ENCODE measurements around the gene KCTD10. TPM values are rescaled to one million over a fixed set of nuclear protein-coding genes. Genes with fewer than 3 reads are reported as not detected.

Gene KCTD10, protein sequence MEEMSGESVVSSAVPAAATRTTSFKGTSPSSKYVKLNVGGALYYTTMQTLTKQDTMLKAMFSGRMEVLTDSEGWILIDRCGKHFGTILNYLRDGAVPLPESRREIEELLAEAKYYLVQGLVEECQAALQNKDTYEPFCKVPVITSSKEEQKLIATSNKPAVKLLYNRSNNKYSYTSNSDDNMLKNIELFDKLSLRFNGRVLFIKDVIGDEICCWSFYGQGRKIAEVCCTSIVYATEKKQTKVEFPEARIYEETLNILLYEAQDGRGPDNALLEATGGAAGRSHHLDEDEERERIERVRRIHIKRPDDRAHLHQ
- total RNA-seq = 10 to 100 TPM; 52.4 to 70.9 (median 65.2) TPM

GRCh38 chr12:109477185-109477962 is at the start of gene KCTD10, which contains the start of gene UBE3B:
Gene KCTD10, minus strand, starts transcription at chr12:109477300. Its CDS starts 38 bp downstream, at chr12:109477262.
Gene UBE3B, plus strand, starts transcription at chr12:109477634. Its CDS starts 5,918 bp downstream, at chr12:109483552.
- no peak for TF ChIP-seq CTCF (IDR thresholded peaks at IDR 0.05; ENCODE audit: low read depth)

DNA sequence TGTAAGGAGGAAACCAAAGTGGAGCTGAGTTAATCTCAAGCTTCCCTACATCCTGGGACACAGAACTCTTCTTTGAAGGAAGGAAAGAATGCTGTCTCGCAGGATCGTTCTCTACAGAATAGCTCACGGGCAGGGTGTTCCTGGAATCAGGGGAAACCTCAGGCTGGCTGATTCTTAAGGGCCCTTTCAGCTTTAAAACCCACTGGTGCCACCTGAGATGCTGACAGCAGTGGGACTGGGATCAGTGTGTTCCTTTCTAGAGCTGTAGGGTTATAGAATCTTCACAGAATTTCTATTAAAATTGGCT is 48.1 kb upstream of the KCTD10 start:
- no peak for TF ChIP-seq CTCF (IDR thresholded peaks at IDR 0.05; ENCODE audit: low read depth)

GRCh38 chr12:109524466-109525278 is 47.6 kb upstream of the KCTD10 start:
- no peak for TF ChIP-seq CTCF (IDR thresholded peaks at IDR 0.05; ENCODE audit: low read depth)

GRCh38 chr12:109523504-109523903 is 46.4 kb upstream of the KCTD10 start:
- TF ChIP-seq CTCF (IDR thresholded peaks at IDR 0.05; ENCODE audit: low read depth) = no peak

DNA sequence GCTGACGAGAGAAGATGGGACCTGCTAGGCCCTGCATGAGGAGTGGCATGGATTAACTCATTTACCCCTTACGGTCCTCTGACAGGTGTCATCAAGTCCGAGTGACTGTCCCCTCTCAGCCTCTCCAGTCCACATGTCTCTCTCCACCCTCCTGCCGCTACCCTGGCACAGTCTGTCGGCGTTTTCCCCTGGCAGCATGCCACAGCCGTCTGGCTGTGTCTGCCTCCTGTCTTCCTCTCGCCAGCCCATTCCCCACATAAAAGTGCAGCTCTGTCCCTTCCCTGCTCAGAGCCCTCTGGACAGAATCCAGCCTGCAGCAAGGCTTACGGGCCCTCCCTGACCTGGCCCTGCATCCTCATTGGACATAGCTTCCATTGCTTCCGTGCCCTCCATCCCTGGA is 46.0 kb upstream of the KCTD10 start:
- no peak for TF ChIP-seq CTCF (IDR thresholded peaks at IDR 0.05; ENCODE audit: low read depth)

- no peak for TF ChIP-seq CTCF (IDR thresholded peaks at IDR 0.05; ENCODE audit: low read depth)
These were observed 44.7 kb upstream of the KCTD10 start for GRCh38 chr12:109521831-109522230.

DNA sequence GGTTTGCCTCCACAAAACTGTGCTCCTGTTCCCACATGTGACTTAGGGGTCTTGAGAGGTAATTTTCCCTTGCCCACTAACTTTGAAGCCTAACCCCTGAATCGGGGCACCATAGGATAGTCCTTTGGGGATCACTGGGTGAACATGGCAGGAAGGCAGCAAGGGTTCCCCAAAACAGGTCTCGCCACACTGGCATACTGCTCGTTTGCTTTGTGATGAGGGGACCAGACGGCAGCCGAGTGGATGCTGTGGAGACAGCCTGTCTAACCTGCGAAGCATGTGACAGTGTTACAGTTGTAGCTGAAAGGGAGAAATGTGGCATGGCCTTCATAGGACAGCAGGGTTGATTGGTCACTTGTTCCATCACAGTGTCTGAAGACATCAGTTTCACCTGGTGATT is 42.7 kb upstream of the KCTD10 start:
- no peak for TF ChIP-seq CTCF (IDR thresholded peaks at IDR 0.05; ENCODE audit: low read depth)
